B cell (primary cell): ENCODE results near the gene ACTR1B. TPM values are rescaled to one million over a fixed set of nuclear protein-coding genes. Genes with fewer than 3 reads are reported as not detected.
"Not testable (repeated sequence)": the region's sequence is repeated elsewhere in the genome, so short reads cannot be mapped to it uniquely, and the experiment has no call there.

Experiments used
- ATAC-seq: fragments of 200-7000 bp; cut with Tn5 transposase; one replicate; pipeline ENCODE4 v1.10.0; 2021; ENCODE audit warnings: low read depth, mild to moderate bottlenecking, moderate number of reproducible peaks, moderate library complexity
- CTCF ChIA-PET: fragments of 350-600 bp; sonication (Branson Sonifier 250); formaldehyde crosslinking; loops from one replicate; lab custom pipeline; 2021; ENCODE audit warnings: antibody characterized with exemption, inconsistent platforms; lab: Charles Lee
- POLR2A ChIA-PET: fragments of 350-600 bp; sonication (Branson Sonifier 250); formaldehyde crosslinking; loops from one replicate; lab custom pipeline; 2021; ENCODE audit warnings: antibody characterized with exemption; lab: Charles Lee
- DNase-seq: peaks from one replicate; pipeline ENCODE4 v3.0.0; 2013
- H2AFZ ChIP-seq: 2 replicates; pipeline ENCODE4 v1.6.1; 2012; ENCODE audit warnings: mild to moderate bottlenecking, low read depth, low read length; ENCODE audit not compliant: insufficient read depth, poor library complexity, severe bottlenecking
- H3K27ac ChIP-seq, 2 donors: 1 replicate in 1 of 2; 2 replicates in 1 of 2; pipeline ENCODE4 v1.5.1; 2012 to 2013; ENCODE audit warnings: low read length in 2 of 2, mild to moderate bottlenecking in 2 of 2, moderate library complexity in 1 of 2
- H3K27me3 ChIP-seq, 4 experiments: fragments of 200-600 bp in 1 of 4; sonication (generic) in 1 of 4; replicated peaks in 1 of 4; 1 replicate in 2 of 4; 2 replicates in 2 of 4; pipeline versions ENCODE4 v1.6.1 to v1.7.0; 2013 to 2016; ENCODE audit warnings: low read length in 3 of 4, mild to moderate bottlenecking in 2 of 4, mixed read lengths in 1 of 4, moderate library complexity in 1 of 4; ENCODE audit not compliant: insufficient read depth in 4 of 4, control insufficient read depth in 3 of 4; ENCODE audit errors: control extremely low read depth in 1 of 4
- H3K36me3 ChIP-seq, 2 experiments: replicated peaks in 1 of 2; 1 replicate in 1 of 2; 2 replicates in 1 of 2; pipeline versions ENCODE4 v1.6.1 to v1.7.1; 2013; ENCODE audit warnings: low read length in 1 of 2; ENCODE audit not compliant: insufficient read depth in 2 of 2, control insufficient read depth in 1 of 2; ENCODE audit errors: control extremely low read depth in 1 of 2, extremely low read depth in 1 of 2
- H3K4me1 ChIP-seq, 2 donors: fragments of 200-600 bp in 1 of 2; sonication (generic) in 1 of 2; 1 replicate in 1 of 2; 2 replicates in 1 of 2; pipeline versions ENCODE4 v1.5.1 to v1.6.1; 2013 to 2017; ENCODE audit warnings: low read length in 2 of 2; ENCODE audit not compliant: control insufficient read depth in 2 of 2, insufficient read depth in 2 of 2
- H3K4me2 ChIP-seq: replicated peaks from 2 replicates; pipeline ENCODE3; 2012; ENCODE audit warnings: mild to moderate bottlenecking, low read depth, low read length; ENCODE audit not compliant: poor library complexity, severe bottlenecking
- H3K4me3 ChIP-seq, 5 experiments: fragments of 200-600 bp in 1 of 5; sonication (generic) in 1 of 5; 1 replicate in 3 of 5; 2 replicates in 2 of 5; pipeline versions ENCODE4 v1.5.1 to v1.7.0; 2011 to 2016; ENCODE audit warnings: low read length in 4 of 5, mild to moderate bottlenecking in 4 of 5, low read depth in 2 of 5, control low read depth in 1 of 5, moderate library complexity in 1 of 5; ENCODE audit not compliant: insufficient read depth in 1 of 5; ENCODE audit errors: control extremely low read depth in 1 of 5, extremely low read depth in 1 of 5
- H3K79me2 ChIP-seq: fragments of 200-600 bp; sonication (generic); one replicate; pipeline ENCODE4 v1.6.0; 2016; ENCODE audit warnings: low read length; ENCODE audit not compliant: control insufficient read depth, insufficient read depth
- H3K9ac ChIP-seq: fragments of 200-600 bp; sonication (generic); 2 replicates; pipeline ENCODE4 v1.6.1; 2017; ENCODE audit warnings: mild to moderate bottlenecking, low read length, moderate library complexity
- H3K9me3 ChIP-seq, 3 donors: one replicate each; pipeline versions ENCODE4 v1.6.1 to v1.7.1; 2013; ENCODE audit warnings: low read length in 2 of 3; ENCODE audit not compliant: control insufficient read depth in 2 of 3, insufficient read depth in 1 of 3; ENCODE audit errors: control extremely low read depth in 1 of 3
- H4K20me1 ChIP-seq: 2 replicates; pipeline ENCODE4 v1.6.0; 2012; ENCODE audit warnings: mild to moderate bottlenecking, low read length; ENCODE audit not compliant: insufficient read depth, control insufficient read depth, poor library complexity, severe bottlenecking
- H3K27ac Mint-ChIP-seq: one replicate; pipeline ENCODE4 v1.8.0; 2021; ENCODE audit warnings: mixed read lengths
- H3K27me3 Mint-ChIP-seq: one replicate; pipeline ENCODE4 v1.8.0; 2021; ENCODE audit warnings: mixed read lengths
- H3K4me1 Mint-ChIP-seq: one replicate; pipeline ENCODE4 v1.8.0; 2021; ENCODE audit warnings: mixed read lengths
- H3K4me3 Mint-ChIP-seq: one replicate; pipeline ENCODE4 v1.8.0; 2021; ENCODE audit warnings: mixed read lengths
- H3K9me3 Mint-ChIP-seq: one replicate; pipeline ENCODE4 v1.8.0; 2022; ENCODE audit warnings: mixed read lengths; ENCODE audit not compliant: insufficient read depth
- WGBS: methylation state at CpG from one replicate; pipeline ENCODE4 v1.1.5; 2013; ENCODE audit warnings: missing lambda C conversion rate; ENCODE audit not compliant: insufficient coverage; 5-methylcytosine and 5-hydroxymethylcytosine counted together
- intact Hi-C: fragments of 100-400 bp; cut with micrococcal nuclease; formaldehyde crosslinking; loops from one replicate; pipeline ENCODE4 v1.10.0; 2022
- polyA plus RNA-seq: library from polyadenylated mRNA; depleted of rRNA; stranded (reverse); fragments of >200 nt; gene quantifications from 2 replicates; pipeline ENCODE4 v1.2.3, GENCODE V29; 2012
- total RNA-seq, 2 donors: library from RNA; stranded (reverse); fragments of 120-200 nt in 1 of 2; gene quantifications; 1 replicate in 1 of 2; 2 replicates in 1 of 2; pipeline versions ENCODE4 v1.2.3 to v1.2.4, GENCODE V29; 2013 to 2022

Gene ACTR1B
- total and polyA plus RNA-seq, 2 donors (not counting 1 experiment from before 2014, with no cell fraction given): 69.0 to 143 TPM

DNA sequence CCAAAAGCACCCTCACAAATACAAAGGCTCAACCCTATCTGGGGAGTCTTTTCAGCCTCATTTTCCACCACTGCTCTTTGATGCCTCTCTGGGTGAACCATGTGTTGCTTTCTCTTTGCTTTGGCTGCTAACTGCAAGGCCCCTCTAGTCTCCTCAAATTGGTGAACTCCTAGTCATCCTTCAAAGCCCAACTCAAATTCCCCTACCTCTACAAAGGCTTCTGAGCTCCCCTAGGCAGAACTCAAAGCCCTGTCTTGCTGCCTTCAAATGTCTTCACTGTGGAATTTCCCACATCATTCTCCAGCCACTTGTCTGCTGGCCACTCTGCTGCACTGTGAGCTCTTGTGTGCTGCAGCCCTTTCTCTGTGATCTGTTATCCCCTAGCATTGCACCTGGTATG lies 40.9 kb downstream of the ACTR1B start:
- DNase-seq, ATAC-seq, H4K20me1 ChIP-seq, CTCF ChIA-PET, intact Hi-C loops, H3K79me2 ChIP-seq, H3K36me3 ChIP-seq, H3K27me3 ChIP-seq, H3K4me3 Mint-ChIP-seq, H3K27ac ChIP-seq, H3K4me1 Mint-ChIP-seq, H3K4me2 ChIP-seq, H3K4me1 ChIP-seq, H3K9ac ChIP-seq, H3K4me3 ChIP-seq, H3K9me3 ChIP-seq, POLR2A ChIA-PET, H3K27ac Mint-ChIP-seq, H2AFZ ChIP-seq, H3K9me3 Mint-ChIP-seq: not testable (repeated sequence)
- H3K27me3 Mint-ChIP-seq: peaks cover 11% of the 10 kb centered on the region

DNA sequence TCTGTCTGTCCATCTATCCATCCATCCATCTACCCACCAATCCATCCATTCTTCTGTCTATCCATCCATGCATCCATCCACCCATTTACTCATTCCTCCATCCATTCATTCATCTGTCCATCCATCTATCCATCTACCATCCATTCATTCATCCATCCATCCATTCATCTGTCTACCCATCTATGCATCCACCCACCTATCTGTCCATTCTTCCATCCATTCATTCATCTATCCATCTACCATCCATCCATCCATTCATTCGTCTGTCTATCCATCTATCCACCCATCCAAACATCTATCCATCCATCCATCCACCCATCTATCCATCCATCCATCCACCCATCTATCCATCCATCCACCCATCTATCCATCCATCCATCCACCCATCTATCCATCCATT lies 43.4 kb downstream of the ACTR1B start:
- H3K27ac Mint-ChIP-seq, DNase-seq, H3K9me3 ChIP-seq, H3K27ac ChIP-seq, H3K4me2 ChIP-seq, H3K36me3 ChIP-seq, H3K27me3 Mint-ChIP-seq, H3K27me3 ChIP-seq, H3K4me3 Mint-ChIP-seq, H3K4me1 ChIP-seq, ATAC-seq, H3K4me3 ChIP-seq, H3K9me3 Mint-ChIP-seq, CTCF ChIA-PET, intact Hi-C loops, H3K9ac ChIP-seq, H3K79me2 ChIP-seq, H4K20me1 ChIP-seq, H3K4me1 Mint-ChIP-seq, POLR2A ChIA-PET, H2AFZ ChIP-seq: not testable (repeated sequence)
- 58% methylated on average over 1 of the region's 1 CpG for WGBS

DNA sequence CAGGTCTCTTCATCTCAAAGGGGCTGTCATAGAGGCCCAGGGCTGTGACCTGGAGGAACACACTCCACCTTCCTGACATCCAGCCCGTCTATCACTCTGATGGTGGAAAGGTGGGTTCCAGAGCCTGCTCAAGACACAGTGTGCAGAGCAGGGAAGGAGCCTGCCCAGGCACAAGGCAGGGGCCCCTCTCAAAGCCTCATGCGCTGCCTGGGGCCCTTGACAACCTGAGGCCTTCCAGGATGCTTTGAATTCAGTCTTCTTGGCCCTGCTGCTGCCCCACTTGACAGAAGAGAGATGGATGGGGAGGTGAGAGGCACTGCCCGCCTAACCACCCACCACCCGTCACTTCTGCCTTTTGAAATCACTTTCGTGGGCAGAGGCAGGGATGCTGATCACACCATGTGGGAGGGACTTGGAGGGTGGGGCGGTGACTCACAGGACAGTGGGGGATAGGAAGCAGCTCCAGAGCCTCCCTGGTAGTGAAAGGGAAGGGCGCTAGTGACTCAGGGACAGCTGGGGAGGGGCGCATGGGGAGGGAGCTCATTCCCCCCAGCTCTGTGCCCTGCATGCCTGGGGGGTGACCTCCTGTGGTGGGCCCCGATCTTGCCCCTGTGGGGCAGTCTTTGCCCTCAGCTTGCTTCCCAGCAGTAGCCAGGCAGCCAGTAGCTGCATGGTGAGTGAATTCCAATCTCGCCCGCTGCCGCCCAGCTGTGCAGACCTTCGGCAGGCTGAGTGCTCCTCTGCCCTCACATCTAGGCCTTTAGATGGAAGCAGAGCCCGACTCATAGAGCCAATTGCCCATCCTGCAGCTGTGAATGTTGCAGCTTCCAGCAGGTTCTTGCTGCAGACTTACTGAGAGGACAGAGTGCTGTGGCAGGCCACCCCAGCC lies 44.7 kb downstream of the ACTR1B start:
- ATAC-seq, H3K4me1 Mint-ChIP-seq, H3K36me3 ChIP-seq, H3K4me3 Mint-ChIP-seq, H3K27ac ChIP-seq, H3K27me3 Mint-ChIP-seq, CTCF ChIA-PET, H4K20me1 ChIP-seq, DNase-seq, H3K4me2 ChIP-seq, H3K9ac ChIP-seq, H3K27me3 ChIP-seq, H3K9me3 Mint-ChIP-seq, intact Hi-C loops, H3K4me1 ChIP-seq, H2AFZ ChIP-seq, H3K27ac Mint-ChIP-seq, H3K4me3 ChIP-seq, POLR2A ChIA-PET, H3K79me2 ChIP-seq, H3K9me3 ChIP-seq: not testable (repeated sequence)
- WGBS: 94% methylated on average over 5 of the region's 14 CpGs
